ENCODE results near the gene SSPN. TPM values are rescaled to one million over a fixed set of nuclear protein-coding genes. Genes with fewer than 3 reads are reported as not detected.

Gene SSPN
- total RNA-seq, 2 donors from 2014 or later: 1.3 to 3.7 TPM

DNA sequence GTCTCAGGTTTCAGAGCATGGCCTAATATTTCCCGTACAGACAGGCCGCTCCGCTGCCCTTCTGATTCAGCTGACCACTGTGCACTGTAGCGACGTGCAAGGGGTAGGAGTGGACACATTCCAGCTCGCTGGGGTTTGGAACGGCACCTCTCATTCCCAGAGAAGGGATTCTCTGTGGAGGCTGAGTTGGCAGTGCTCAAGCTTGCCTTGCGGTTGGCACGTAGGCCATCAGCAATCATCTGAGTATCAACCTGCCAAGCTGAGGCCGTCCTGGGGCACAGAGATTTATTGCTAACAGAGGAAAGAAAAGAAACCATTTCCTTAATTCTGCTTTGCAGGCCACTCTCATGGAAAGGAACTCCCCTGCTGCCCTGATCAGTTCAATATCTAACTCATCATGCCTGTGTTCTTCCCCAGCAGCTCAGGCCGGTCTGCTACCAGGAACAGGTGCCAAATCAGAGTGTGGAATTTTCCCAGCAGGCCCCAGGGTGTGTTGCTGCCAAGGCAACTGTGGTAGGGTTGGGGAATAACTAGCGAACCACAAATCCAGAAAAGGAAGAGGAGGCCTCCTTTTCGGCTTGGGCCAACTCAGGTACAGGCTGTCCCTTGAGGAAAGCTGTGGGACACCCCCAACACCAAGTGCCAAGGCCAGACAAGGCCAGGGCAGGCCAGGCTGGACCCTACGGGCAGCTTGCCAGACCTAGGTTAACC, 92.5 kb downstream of the SSPN start:
- H3K9me3 Mint-ChIP-seq: no peaks in the 10 kb centered on the region
- H3K27me3 Mint-ChIP-seq (ENCODE audit: insufficient read depth): peaks cover 19% of the 10 kb centered on the region
- Histone ChIP-seq H3K27ac (ENCODE audit: low read depth, low read length) (no peak overlapping the region), H3K9me3 (ENCODE audit: control insufficient read depth, low read length) (no peaks in the 10 kb centered on the region), H3K4me1 (ENCODE audit: control insufficient read depth, insufficient read depth, low read length) (peaks cover 4% of the 10 kb centered on the region), H3K9ac (ENCODE audit: extremely low read depth, low read length, poor library complexity, severe bottlenecking) (no peak overlapping the region), H3K27me3 (ENCODE audit: control insufficient read depth, insufficient read depth, low read length, poor library complexity, severe bottlenecking) (peaks cover 15% of the 10 kb centered on the region), H3K36me3 (ENCODE audit: control insufficient read depth, insufficient read depth, low read length) (no peaks in the 10 kb centered on the region), H3K4me3 (ENCODE audit: low read length) (no peak overlapping the region)
- TF ChIP-seq, protein P1, sequence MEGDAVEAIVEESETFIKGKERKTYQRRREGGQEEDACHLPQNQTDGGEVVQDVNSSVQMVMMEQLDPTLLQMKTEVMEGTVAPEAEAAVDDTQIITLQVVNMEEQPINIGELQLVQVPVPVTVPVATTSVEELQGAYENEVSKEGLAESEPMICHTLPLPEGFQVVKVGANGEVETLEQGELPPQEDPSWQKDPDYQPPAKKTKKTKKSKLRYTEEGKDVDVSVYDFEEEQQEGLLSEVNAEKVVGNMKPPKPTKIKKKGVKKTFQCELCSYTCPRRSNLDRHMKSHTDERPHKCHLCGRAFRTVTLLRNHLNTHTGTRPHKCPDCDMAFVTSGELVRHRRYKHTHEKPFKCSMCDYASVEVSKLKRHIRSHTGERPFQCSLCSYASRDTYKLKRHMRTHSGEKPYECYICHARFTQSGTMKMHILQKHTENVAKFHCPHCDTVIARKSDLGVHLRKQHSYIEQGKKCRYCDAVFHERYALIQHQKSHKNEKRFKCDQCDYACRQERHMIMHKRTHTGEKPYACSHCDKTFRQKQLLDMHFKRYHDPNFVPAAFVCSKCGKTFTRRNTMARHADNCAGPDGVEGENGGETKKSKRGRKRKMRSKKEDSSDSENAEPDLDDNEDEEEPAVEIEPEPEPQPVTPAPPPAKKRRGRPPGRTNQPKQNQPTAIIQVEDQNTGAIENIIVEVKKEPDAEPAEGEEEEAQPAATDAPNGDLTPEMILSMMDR (conservative IDR thresholded peaks at IDR 0.05): no peak
- H3K27ac Mint-ChIP-seq: no peak overlapping the region
- peaks cover 7% of the 10 kb centered on the region for H3K4me1 Mint-ChIP-seq
- DNase-seq: no peak
- 92 to 93% methylated on average over 11 to 14 of the region's 14 CpGs for WGBS, 2 experiments (ENCODE audit: insufficient coverage in 1 of 2, insufficient read length in 1 of 2)
- no peak overlapping the region for H3K4me3 Mint-ChIP-seq
- no peaks in the 10 kb centered on the region for H3K36me3 Mint-ChIP-seq (ENCODE audit: low read depth)

DNA sequence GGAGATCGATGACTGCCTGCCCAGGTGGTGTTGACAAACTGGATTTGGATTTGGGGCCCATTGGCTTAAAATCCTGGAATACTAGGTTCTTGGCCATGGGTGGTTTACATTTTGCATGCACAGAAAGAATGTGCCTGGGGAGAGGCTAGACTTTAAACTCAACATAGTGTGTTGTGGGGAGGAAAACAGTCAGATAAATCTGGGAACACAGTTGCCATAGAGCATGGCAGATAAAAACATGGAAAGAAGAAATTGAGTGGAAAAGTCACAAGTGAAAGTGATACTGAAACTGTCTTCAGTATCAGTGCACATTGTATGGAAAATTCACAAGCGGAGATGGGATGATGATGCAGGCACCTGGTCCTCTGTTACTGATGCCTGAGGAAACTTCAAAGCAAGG, 95.2 kb downstream of the SSPN start:
- 86 to 88% methylated on average over 1 to 2 of the region's 2 CpGs for WGBS, 2 experiments (ENCODE audit: insufficient coverage in 1 of 2, insufficient read length in 1 of 2)
- no peak overlapping the region for H3K27ac ChIP-seq (ENCODE audit: low read depth, low read length)
- no peak overlapping the region for H3K9ac ChIP-seq (ENCODE audit: extremely low read depth, low read length, poor library complexity, severe bottlenecking)
- no peak overlapping the region for H3K4me3 Mint-ChIP-seq
- peaks cover 13% of the 10 kb centered on the region for H3K27me3 Mint-ChIP-seq (ENCODE audit: insufficient read depth)
- TF ChIP-seq, protein P1 (conservative IDR thresholded peaks at IDR 0.05): no peak
- H3K36me3 ChIP-seq (ENCODE audit: control insufficient read depth, insufficient read depth, low read length): no peaks in the 10 kb centered on the region
- no peaks in the 10 kb centered on the region for H3K9me3 ChIP-seq (ENCODE audit: control insufficient read depth, low read length)
- no peaks in the 10 kb centered on the region for H3K36me3 Mint-ChIP-seq (ENCODE audit: low read depth)
- no peaks in the 10 kb centered on the region for H3K9me3 Mint-ChIP-seq
- no peak overlapping the region for H3K27ac Mint-ChIP-seq
- no peak overlapping the region for H3K4me3 ChIP-seq (ENCODE audit: low read length)
- H3K27me3 ChIP-seq (ENCODE audit: control insufficient read depth, insufficient read depth, low read length, poor library complexity, severe bottlenecking): peaks cover 15% of the 10 kb centered on the region
- peaks cover 4% of the 10 kb centered on the region for H3K4me1 ChIP-seq (ENCODE audit: control insufficient read depth, insufficient read depth, low read length)
- peaks cover 7% of the 10 kb centered on the region for H3K4me1 Mint-ChIP-seq
- DNase-seq: no peak

DNA sequence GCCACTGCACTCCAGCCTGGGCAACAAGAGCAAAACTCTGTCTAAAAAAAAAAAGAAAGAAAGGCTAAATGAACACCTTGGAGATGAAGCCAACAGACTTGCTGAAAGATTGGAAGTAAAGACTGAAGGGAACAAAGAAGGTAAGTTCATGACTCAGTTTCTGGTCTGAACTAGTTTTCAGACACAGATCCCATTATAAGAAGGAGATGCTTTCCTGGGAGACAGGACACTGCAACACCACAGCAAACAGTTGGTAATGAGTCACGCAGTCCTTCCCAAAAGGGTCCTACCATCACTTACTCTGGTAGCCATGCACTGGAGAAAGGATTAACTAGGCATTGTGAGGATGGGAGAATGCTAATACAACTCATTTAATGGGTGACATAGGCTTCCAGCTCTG, 97.2 kb downstream of the SSPN start:
- H3K4me3 Mint-ChIP-seq: no peak overlapping the region
- Histone ChIP-seq H3K4me1 (ENCODE audit: control insufficient read depth, insufficient read depth, low read length) (peaks cover 4% of the 10 kb centered on the region), H3K9ac (ENCODE audit: extremely low read depth, low read length, poor library complexity, severe bottlenecking) (no peak overlapping the region), H3K9me3 (ENCODE audit: control insufficient read depth, low read length) (no peaks in the 10 kb centered on the region), H3K4me3 (ENCODE audit: low read length) (no peak overlapping the region), H3K27ac (ENCODE audit: low read depth, low read length) (no peak overlapping the region), H3K27me3 (ENCODE audit: control insufficient read depth, insufficient read depth, low read length, poor library complexity, severe bottlenecking) (peaks cover 10% of the 10 kb centered on the region), H3K36me3 (ENCODE audit: control insufficient read depth, insufficient read depth, low read length) (no peaks in the 10 kb centered on the region)
- WGBS, 2 experiments (ENCODE audit: insufficient coverage in 1 of 2, insufficient read length in 1 of 2): 88% methylated on average over 1 of the region's 1 CpG; no CpG with 5 or more reads in 1 of the 2 experiments
- H3K27me3 Mint-ChIP-seq (ENCODE audit: insufficient read depth): peaks cover 6% of the 10 kb centered on the region
- peaks cover 7% of the 10 kb centered on the region for H3K4me1 Mint-ChIP-seq
- no peak for DNase-seq
- TF ChIP-seq, protein P1 (conservative IDR thresholded peaks at IDR 0.05): no peak
- H3K27ac Mint-ChIP-seq: no peak overlapping the region
- no peaks in the 10 kb centered on the region for H3K9me3 Mint-ChIP-seq
- no peaks in the 10 kb centered on the region for H3K36me3 Mint-ChIP-seq (ENCODE audit: low read depth)
